ENCODE measurements around the gene VGLL4.

DNA sequence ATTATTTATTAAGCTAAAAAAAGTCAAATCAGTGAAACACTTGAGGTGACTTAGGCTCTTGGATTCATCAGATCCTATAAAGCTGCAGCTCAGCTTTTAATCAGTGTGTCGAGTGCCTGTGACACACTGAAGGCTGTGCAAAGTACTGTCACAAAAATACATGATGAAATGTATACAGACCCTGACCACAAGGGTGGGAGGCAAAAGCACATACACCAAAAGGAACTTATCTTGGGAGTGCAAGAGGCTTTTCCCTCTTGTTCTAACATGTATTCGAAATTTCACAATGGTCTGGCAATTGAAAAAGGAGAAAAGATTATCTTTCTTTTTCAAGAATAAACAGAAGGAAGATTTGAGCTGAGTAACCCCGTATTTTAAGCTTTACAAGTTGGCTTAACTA, 35.9 kb downstream of the VGLL4 start:
- TF ChIP-seq, protein P1, sequence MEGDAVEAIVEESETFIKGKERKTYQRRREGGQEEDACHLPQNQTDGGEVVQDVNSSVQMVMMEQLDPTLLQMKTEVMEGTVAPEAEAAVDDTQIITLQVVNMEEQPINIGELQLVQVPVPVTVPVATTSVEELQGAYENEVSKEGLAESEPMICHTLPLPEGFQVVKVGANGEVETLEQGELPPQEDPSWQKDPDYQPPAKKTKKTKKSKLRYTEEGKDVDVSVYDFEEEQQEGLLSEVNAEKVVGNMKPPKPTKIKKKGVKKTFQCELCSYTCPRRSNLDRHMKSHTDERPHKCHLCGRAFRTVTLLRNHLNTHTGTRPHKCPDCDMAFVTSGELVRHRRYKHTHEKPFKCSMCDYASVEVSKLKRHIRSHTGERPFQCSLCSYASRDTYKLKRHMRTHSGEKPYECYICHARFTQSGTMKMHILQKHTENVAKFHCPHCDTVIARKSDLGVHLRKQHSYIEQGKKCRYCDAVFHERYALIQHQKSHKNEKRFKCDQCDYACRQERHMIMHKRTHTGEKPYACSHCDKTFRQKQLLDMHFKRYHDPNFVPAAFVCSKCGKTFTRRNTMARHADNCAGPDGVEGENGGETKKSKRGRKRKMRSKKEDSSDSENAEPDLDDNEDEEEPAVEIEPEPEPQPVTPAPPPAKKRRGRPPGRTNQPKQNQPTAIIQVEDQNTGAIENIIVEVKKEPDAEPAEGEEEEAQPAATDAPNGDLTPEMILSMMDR (IDR thresholded peaks at IDR 0.05 in 2 of 3, conservative IDR thresholded peaks at IDR 0.05 in 1 of 3; ENCODE audit: borderline replicate concordance in 1 of 3, insufficient read depth in 1 of 3, low read depth in 2 of 3, low read length in 2 of 3) = no peak
- no peak for TF ChIP-seq RAD21 (IDR thresholded peaks at IDR 0.05; ENCODE audit: low read depth)
- no peak for TF ChIP-seq EZH2 (IDR thresholded peaks at IDR 0.05)
- TF ChIP-seq POLR2A (IDR thresholded peaks at IDR 0.05; ENCODE audit: borderline replicate concordance, extremely low read depth, insufficient read depth, insufficient read length) = no peak
- TF ChIP-seq JUND (IDR thresholded peaks at IDR 0.05) = no peak
- TF ChIP-seq, protein P2, sequence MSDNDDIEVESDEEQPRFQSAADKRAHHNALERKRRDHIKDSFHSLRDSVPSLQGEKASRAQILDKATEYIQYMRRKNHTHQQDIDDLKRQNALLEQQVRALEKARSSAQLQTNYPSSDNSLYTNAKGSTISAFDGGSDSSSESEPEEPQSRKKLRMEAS (IDR thresholded peaks at IDR 0.05) = no peak
- TF ChIP-seq TCF7L2 (IDR thresholded peaks at IDR 0.05; ENCODE audit: borderline replicate concordance, extremely low read depth, insufficient read depth, insufficient read length) = no peak
- TF ChIP-seq POLR2AphosphoS5 (IDR thresholded peaks at IDR 0.05; ENCODE audit: low read depth, low read length) = no peak
